ENCODE data around the gene FSTL1.

FSTL1 gene

DNA sequence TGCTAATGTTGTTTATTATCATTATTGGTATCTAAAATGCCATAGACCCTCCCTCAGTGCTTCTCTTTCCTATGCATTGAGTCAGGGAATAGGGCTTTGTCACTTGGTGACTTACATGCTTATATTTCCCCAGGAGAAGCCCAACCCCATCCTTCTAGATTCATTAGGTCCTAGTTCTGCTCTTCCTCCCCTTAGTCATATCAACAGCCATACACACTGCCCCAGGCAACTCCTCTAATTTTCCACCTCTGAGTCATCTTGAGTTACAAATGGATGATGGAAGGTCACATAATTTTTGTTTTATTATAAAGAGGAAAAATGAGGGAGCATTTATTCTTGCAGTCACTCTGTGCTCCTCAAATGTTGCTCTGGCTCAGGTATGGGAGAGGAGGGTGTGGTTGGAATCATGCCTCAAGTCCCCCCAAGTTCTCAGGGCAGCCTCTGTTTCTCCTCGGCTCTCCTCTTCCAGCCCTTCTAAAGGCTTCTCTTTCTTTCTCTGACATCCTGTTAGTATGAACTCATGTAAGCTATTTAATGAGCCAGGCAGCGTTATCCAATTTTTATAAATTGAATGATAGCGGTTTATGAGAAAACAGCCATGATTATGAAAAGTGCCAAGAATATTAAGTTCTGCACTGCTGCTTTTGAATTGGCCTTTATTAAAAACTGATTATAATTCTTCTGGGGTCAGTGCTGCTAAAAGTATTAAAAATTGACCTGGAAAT, 45.6 kb upstream of the FSTL1 start:
- ChIA-PET POLR2A (no interaction called here), CTCF (no interaction called here)
- H3K27ac ChIP-seq (ENCODE audit: extremely low read depth, low read depth, low read length) = no peak overlapping the region
- no peak overlapping the region for H3K4me3 ChIP-seq (ENCODE audit: low read depth, low read length)
- no peaks in the 10 kb centered on the region for H3K9me3 ChIP-seq (ENCODE audit: control insufficient read depth, insufficient read depth, low read depth, low read length)
- no peaks in the 10 kb centered on the region for H3K36me3 ChIP-seq (ENCODE audit: control insufficient read depth in 2 of 2, insufficient read depth in 1 of 2, low read length in 2 of 2)
- TF ChIP-seq ZNF132 (tag by site-specific recombination; IDR thresholded peaks at IDR 0.05; ENCODE audit: borderline replicate concordance) (no peak), SETDB1 (IDR thresholded peaks at IDR 0.05; ENCODE audit: insufficient read length, low read length) (peak; percentile 58)
- TF ChIP-seq, protein P1, sequence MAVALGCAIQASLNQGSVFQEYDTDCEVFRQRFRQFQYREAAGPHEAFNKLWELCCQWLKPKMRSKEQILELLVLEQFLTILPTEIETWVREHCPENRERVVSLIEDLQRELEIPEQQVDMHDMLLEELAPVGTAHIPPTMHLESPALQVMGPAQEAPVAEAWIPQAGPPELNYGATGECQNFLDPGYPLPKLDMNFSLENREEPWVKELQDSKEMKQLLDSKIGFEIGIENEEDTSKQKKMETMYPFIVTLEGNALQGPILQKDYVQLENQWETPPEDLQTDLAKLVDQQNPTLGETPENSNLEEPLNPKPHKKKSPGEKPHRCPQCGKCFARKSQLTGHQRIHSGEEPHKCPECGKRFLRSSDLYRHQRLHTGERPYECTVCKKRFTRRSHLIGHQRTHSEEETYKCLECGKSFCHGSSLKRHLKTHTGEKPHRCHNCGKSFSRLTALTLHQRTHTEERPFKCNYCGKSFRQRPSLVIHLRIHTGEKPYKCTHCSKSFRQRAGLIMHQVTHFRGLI (tag by site-specific recombination; IDR thresholded peaks at IDR 0.05) = peak; percentile 85
- no peaks in the 10 kb centered on the region; the same call in 1 of the 2 replicates for H3K4me1 ChIP-seq (ENCODE audit: control insufficient read depth, insufficient read depth, low read length)

DNA sequence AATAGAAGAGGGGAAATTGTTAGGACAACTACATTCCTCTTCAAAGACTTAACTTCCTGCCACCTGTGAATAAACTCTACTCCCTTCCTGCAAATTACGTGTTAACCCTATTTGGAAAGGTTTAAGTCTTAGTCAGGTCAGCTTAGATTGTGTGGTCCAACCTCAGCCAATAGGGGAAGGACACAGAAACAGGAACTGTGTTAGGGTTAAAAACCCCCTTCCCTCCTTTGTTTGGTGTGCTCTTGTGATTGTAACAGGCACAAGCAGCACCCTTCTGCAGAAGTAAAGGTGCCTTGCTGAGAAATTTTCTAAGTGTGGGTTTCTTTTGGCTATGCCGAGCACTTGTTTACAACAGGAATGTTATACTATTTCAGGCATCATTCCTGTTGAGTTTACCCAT, 45.0 kb upstream of the FSTL1 start:
- Histone ChIP-seq H3K9me3 (ENCODE audit: control insufficient read depth, insufficient read depth, low read depth, low read length) (no peaks in the 10 kb centered on the region), H3K27ac (ENCODE audit: extremely low read depth, low read depth, low read length) (no peak overlapping the region), H3K4me1 (ENCODE audit: control insufficient read depth, insufficient read depth, low read length) (no peaks in the 10 kb centered on the region; the same call in 1 of the 2 replicates), H3K36me3 (ENCODE audit: control insufficient read depth in 2 of 2, insufficient read depth in 1 of 2, low read length in 2 of 2) (no peaks in the 10 kb centered on the region), H3K4me3 (ENCODE audit: low read depth, low read length) (no peak overlapping the region)
- ChIA-PET POLR2A (no interaction called here), CTCF (no interaction called here)
- TF ChIP-seq ZNF133 (tag by site-specific recombination; IDR thresholded peaks at IDR 0.05) = no peak
- TF ChIP-seq SETDB1 (IDR thresholded peaks at IDR 0.05; ENCODE audit: insufficient read length, low read length) = peak; percentile 92

DNA sequence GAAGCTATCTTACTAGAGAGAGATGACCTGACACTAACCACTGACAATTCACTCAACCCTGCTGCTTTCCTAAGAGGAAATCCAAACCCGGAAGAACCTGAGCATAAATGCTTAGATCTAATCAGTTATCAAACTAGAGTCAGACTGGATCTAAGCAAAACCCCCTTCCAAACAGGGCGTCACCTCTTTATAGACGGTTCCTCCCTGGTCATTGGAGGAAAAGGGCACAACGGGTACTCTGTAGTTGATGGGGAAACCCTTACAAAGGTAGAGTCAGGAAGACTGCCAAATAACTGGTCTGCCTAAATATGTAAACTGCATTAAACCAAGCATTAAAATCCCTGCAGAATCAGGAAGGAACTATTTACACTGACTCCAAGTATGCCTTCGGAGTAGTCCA, 41.3 kb upstream of the FSTL1 start:
- Histone ChIP-seq H3K9me3 (ENCODE audit: control insufficient read depth, insufficient read depth, low read depth, low read length) (no peaks in the 10 kb centered on the region), H3K4me3 (ENCODE audit: low read depth, low read length) (no peak overlapping the region), H3K36me3 (ENCODE audit: control insufficient read depth in 2 of 2, insufficient read depth in 1 of 2, low read length in 2 of 2) (no peaks in the 10 kb centered on the region), H3K4me1 (ENCODE audit: control insufficient read depth, insufficient read depth, low read length) (no peaks in the 10 kb centered on the region), H3K27ac (ENCODE audit: extremely low read depth, low read depth, low read length) (no peak overlapping the region)
- ChIA-PET POLR2A (no interaction called here), CTCF (no interaction called here)
- TF ChIP-seq, protein P2, sequence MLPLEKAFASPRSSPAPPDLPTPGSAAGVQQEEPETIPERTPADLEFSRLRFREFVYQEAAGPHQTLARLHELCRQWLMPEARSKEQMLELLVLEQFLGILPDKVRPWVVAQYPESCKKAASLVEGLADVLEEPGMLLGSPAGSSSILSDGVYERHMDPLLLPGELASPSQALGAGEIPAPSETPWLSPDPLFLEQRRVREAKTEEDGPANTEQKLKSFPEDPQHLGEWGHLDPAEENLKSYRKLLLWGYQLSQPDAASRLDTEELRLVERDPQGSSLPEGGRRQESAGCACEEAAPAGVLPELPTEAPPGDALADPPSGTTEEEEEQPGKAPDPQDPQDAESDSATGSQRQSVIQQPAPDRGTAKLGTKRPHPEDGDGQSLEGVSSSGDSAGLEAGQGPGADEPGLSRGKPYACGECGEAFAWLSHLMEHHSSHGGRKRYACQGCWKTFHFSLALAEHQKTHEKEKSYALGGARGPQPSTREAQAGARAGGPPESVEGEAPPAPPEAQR (tag by site-specific recombination; IDR thresholded peaks at IDR 0.05) = no peak
- TF ChIP-seq, protein P3, sequence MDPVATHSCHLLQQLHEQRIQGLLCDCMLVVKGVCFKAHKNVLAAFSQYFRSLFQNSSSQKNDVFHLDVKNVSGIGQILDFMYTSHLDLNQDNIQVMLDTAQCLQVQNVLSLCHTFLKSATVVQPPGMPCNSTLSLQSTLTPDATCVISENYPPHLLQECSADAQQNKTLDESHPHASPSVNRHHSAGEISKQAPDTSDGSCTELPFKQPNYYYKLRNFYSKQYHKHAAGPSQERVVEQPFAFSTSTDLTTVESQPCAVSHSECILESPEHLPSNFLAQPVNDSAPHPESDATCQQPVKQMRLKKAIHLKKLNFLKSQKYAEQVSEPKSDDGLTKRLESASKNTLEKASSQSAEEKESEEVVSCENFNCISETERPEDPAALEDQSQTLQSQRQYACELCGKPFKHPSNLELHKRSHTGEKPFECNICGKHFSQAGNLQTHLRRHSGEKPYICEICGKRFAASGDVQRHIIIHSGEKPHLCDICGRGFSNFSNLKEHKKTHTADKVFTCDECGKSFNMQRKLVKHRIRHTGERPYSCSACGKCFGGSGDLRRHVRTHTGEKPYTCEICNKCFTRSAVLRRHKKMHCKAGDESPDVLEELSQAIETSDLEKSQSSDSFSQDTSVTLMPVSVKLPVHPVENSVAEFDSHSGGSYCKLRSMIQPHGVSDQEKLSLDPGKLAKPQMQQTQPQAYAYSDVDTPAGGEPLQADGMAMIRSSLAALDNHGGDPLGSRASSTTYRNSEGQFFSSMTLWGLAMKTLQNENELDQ (tag by site-specific recombination; IDR thresholded peaks at IDR 0.05; ENCODE audit: low read depth) = no peak
- no peak for TF ChIP-seq ZNF341 (tag by site-specific recombination; IDR thresholded peaks at IDR 0.05; ENCODE audit: low read depth)
- TF ChIP-seq ZNF830 (tag by site-specific recombination; IDR thresholded peaks at IDR 0.05; ENCODE audit: low read depth) = no peak

DNA sequence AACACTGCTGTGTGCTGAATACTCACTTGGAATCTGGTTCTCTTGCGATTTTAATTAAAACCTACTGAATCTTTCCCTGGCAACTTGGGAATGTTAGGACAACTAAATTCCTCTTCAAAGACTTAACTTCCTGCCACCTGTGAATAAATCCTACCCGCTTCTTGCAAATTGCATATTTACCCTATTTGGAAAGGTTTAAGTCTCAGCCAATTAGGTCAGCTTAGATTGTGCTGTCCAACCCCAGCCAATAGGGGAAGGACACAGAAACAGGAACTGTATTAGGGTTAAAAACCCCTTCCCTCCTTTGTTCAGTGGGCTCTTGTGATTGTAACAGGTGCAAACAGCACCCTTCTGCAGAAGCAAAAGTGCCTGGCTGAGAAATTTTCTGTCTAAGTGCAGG, 38.6 kb upstream of the FSTL1 start:
- H3K4me3 ChIP-seq (ENCODE audit: low read depth, low read length) = no peak overlapping the region
- POLR2A ChIA-PET = no interaction called here
- H3K4me1 ChIP-seq (ENCODE audit: control insufficient read depth, insufficient read depth, low read length) = no peaks in the 10 kb centered on the region
- no peak overlapping the region for H3K27ac ChIP-seq (ENCODE audit: extremely low read depth, low read depth, low read length)
- H3K9me3 ChIP-seq (ENCODE audit: control insufficient read depth, insufficient read depth, low read depth, low read length) = no peaks in the 10 kb centered on the region
- CTCF ChIA-PET = no interaction called here
- H3K36me3 ChIP-seq (ENCODE audit: control insufficient read depth in 2 of 2, insufficient read depth in 1 of 2, low read length in 2 of 2) = no peaks in the 10 kb centered on the region
- TF ChIP-seq ZNF624 (tag by site-specific recombination; IDR thresholded peaks at IDR 0.05) (no peak), ZNF350 (tag by site-specific recombination; IDR thresholded peaks at IDR 0.05) (no peak), ZNF785 (tag by site-specific recombination; IDR thresholded peaks at IDR 0.05) (no peak), ZBTB20 (tag by site-specific recombination; IDR thresholded peaks at IDR 0.05) (no peak), ZNF302 (tag by site-specific recombination; IDR thresholded peaks at IDR 0.05; ENCODE audit: low read depth) (no peak), ZNF544 (tag by site-specific recombination; IDR thresholded peaks at IDR 0.05) (no peak), SCRT1 (tag by site-specific recombination; IDR thresholded peaks at IDR 0.05; ENCODE audit: borderline replicate concordance) (no peak), SP3 (tag by site-specific recombination; IDR thresholded peaks at IDR 0.05) (no peak)
- TF ChIP-seq, protein P1 (tag by site-specific recombination; IDR thresholded peaks at IDR 0.05) = no peak
- TF ChIP-seq, protein P4, sequence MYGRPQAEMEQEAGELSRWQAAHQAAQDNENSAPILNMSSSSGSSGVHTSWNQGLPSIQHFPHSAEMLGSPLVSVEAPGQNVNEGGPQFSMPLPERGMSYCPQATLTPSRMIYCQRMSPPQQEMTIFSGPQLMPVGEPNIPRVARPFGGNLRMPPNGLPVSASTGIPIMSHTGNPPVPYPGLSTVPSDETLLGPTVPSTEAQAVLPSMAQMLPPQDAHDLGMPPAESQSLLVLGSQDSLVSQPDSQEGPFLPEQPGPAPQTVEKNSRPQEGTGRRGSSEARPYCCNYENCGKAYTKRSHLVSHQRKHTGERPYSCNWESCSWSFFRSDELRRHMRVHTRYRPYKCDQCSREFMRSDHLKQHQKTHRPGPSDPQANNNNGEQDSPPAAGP (tag by site-specific recombination; IDR thresholded peaks at IDR 0.05) = no peak
